Endothelial cell of umbilical vein (primary cell): ENCODE measurements around the gene EBI3. TPM values are rescaled to one million over a fixed set of nuclear protein-coding genes. Genes with fewer than 3 reads are reported as not detected.
"Not testable (repeated sequence)": the region's sequence is repeated elsewhere in the genome, so short reads cannot be mapped to it uniquely, and the experiment has no call there.

Source experiments
- BruUV-seq: library from RNA; stranded (reverse); fragments of 400-500 nt; replicated peaks from 2 replicates; lab custom pipeline; 2021; lab: Mats Ljungman, UMichigan
- CTCF ChIA-PET: fragments of 300-600, 350-600 bp; sonication (Branson Sonifier 250); formaldehyde crosslinking; loops from one replicate; lab custom pipeline; 2021; ENCODE audit warnings: antibody characterized with exemption, inconsistent platforms; lab: Charles Lee
- POLR2A ChIA-PET: fragments of 300-600, 350-600 bp; sonication (Branson Sonifier 250); formaldehyde crosslinking; loops from one replicate; lab custom pipeline; 2021; ENCODE audit warnings: antibody characterized with exemption, inconsistent platforms; lab: Charles Lee
- DNase-seq: peaks from one replicate; pipeline ENCODE4 v3.0.0-alpha.2; 2011; ENCODE audit warnings: low read depth, low spot score
- FAIRE-seq: peaks from 2 replicates; lab custom pipeline; 2011; peaks lifted over from hg19 to GRCh38; lab: Jason Lieb, UNC
- H2AFZ ChIP-seq: 2 replicates; pipeline ENCODE4 v1.6.0; 2012; ENCODE audit warnings: low read depth, low read length, control low read depth, inconsistent platforms
- H3K27ac ChIP-seq: 2 replicates; pipeline ENCODE4 v1.5.1; 2011; ENCODE audit warnings: low read depth, mild to moderate bottlenecking, control low read depth, low read length, moderate library complexity; ENCODE audit not compliant: insufficient read depth
- H3K27me3 ChIP-seq, 2 experiments: 2 replicates each; pipeline versions ENCODE4 v1.6.0 to v1.6.1; 2011; ENCODE audit warnings: low read length in 2 of 2, mixed read lengths in 1 of 2; ENCODE audit not compliant: control insufficient read depth in 2 of 2, insufficient read depth in 2 of 2
- H3K36me3 ChIP-seq, 2 experiments: 2 replicates in 1 of 2; 3 replicates in 1 of 2; pipeline ENCODE4 v1.5.1; 2011; ENCODE audit warnings: low read length in 2 of 2, mild to moderate bottlenecking in 1 of 2, moderate library complexity in 1 of 2; ENCODE audit not compliant: control insufficient read depth in 2 of 2, insufficient read depth in 2 of 2; ENCODE audit errors: extremely low read depth in 1 of 2
- H3K4me1 ChIP-seq: 3 replicates; pipeline ENCODE4 v1.5.1; 2011; ENCODE audit warnings: mild to moderate bottlenecking, low read length; ENCODE audit not compliant: control insufficient read depth, insufficient read depth; ENCODE audit errors: extremely low read depth
- H3K4me2 ChIP-seq: 2 replicates; pipeline ENCODE4 v1.6.1; 2011; ENCODE audit warnings: low read length, control low read depth, mixed read lengths; ENCODE audit not compliant: insufficient read depth
- H3K4me3 ChIP-seq, 3 experiments: fragments of 200-600 bp in 1 of 3; sonication (generic), shearing (Covaris generic) in 1 of 3; replicated peaks in 1 of 3; 2 replicates each; pipeline ENCODE4 v1.5.1; 2011 to 2016; ENCODE audit warnings: control low read depth in 3 of 3, low read length in 3 of 3, mild to moderate bottlenecking in 2 of 3, inconsistent platforms in 1 of 3, low read depth in 1 of 3, moderate library complexity in 1 of 3; ENCODE audit not compliant: insufficient read depth in 1 of 3
- H3K79me2 ChIP-seq: 2 replicates; pipeline ENCODE4 v1.6.0; 2012; ENCODE audit warnings: low read length, inconsistent platforms; ENCODE audit not compliant: control insufficient read depth, insufficient read depth
- H3K9ac ChIP-seq: replicated peaks from 2 replicates; pipeline ENCODE3; 2011; ENCODE audit warnings: low read length, control low read depth; ENCODE audit not compliant: insufficient read depth; ENCODE audit errors: extremely low read depth
- H3K9me1 ChIP-seq: replicated peaks from 3 replicates; pipeline ENCODE4 v1.6.0; 2011; ENCODE audit warnings: mild to moderate bottlenecking, low read length; ENCODE audit not compliant: control insufficient read depth, insufficient read depth; ENCODE audit errors: extremely low read depth
- H3K9me3 ChIP-seq: replicated peaks from 2 replicates; pipeline ENCODE4 v1.5.1; 2012; ENCODE audit warnings: low read length, inconsistent platforms; ENCODE audit not compliant: control insufficient read depth, insufficient read depth
- H4K20me1 ChIP-seq: replicated peaks from 2 replicates; pipeline ENCODE3; 2011; ENCODE audit warnings: mild to moderate bottlenecking, low read length; ENCODE audit not compliant: control insufficient read depth, insufficient read depth; ENCODE audit errors: extremely low read depth
- dilution Hi-C: fragments of 300-500 bp; cut with MboI; formaldehyde crosslinking; loops from one replicate; pipeline ENCODE4 v1.15.0; 2019; ENCODE audit warnings: low sequenced_read_pairs; ENCODE audit not compliant: extremely low pct_ligation_motif_present
- intact Hi-C: fragments of 100-400 bp; cut with micrococcal nuclease; formaldehyde crosslinking; loops from one replicate; pipeline ENCODE4 v1.10.0; 2022
- polyA plus RNA-seq, 4 experiments: library from polyadenylated mRNA; depleted of rRNA in 3 of 4; stranded (reverse) in 3 of 4; unstranded in 1 of 4; fragments of >200 nt; gene quantifications; 2 replicates each; pipeline versions ENCODE4 v1.2.1 to v1.2.3, GENCODE V29; 2011 to 2012; ENCODE audit warnings: missing spikeins in 1 of 4
- total RNA-seq: library from RNA; stranded (reverse); gene quantifications from 2 replicates; pipeline ENCODE4 v1.2.3, GENCODE V29; 2021

The EBI3 gene
- total and polyA plus RNA-seq, 2 donors (not counting 3 experiments of a cell fraction or from before 2014, with no cell fraction given): 0.29 to 1.0 TPM

DNA sequence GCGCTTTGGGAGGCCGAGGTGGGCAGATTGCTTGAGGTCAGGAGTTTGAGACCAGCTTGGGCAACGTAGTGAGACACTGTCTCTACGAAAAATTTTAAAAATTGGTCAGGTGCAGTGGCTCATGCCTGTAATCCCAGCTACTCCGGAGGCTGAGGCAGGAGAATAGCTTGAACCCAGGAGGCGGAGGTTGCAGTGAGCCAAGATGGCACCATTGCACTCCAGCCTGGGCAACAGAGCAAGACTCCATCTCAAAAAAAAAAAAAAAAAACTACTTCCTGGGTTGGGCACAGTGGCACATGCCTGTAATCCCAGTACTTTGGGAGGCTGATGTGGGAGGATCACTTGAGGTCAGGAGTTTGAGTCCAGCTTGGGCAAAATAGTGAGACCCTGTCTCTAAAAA lies 2.2 kb downstream of the EBI3 start:
- intact Hi-C loops, FAIRE-seq, H3K27ac ChIP-seq, dilution Hi-C loops, H3K9me3 ChIP-seq, H3K9ac ChIP-seq, H3K4me2 ChIP-seq, H3K36me3 ChIP-seq, H4K20me1 ChIP-seq, H3K4me1 ChIP-seq, H3K27me3 ChIP-seq, POLR2A ChIA-PET, BruUV-seq, H3K79me2 ChIP-seq, DNase-seq, H2AFZ ChIP-seq, H3K9me1 ChIP-seq, H3K4me3 ChIP-seq: not testable (repeated sequence)
- CTCF ChIA-PET: interaction anchor here (1.1 kb wide), 1 partner anchor 10 kb away, joined by 4 read pairs; no protein-coding TSS in a partner anchor

DNA sequence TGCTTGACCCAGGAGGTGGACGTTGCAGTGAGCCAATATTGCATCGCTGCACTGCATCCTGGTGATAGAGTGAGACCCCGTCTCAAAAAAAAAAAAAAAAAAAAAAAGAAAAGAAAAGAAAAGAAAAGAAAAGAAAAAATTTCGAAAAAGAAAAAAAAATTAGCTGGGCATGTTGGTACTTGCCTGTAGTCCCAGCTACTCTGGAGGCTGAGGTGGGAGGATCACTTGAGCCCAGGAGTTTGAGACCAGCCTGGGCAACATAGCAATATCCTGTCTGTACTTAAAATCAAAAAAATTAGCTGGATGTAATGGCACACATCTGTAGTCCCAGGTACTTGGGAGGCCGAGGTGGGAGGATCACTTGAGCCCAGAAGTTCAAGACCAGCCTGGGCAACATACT lies 2.8 kb downstream of the EBI3 start:
- FAIRE-seq, H3K27ac ChIP-seq, intact Hi-C loops, H3K9ac ChIP-seq, dilution Hi-C loops, H3K4me1 ChIP-seq, H4K20me1 ChIP-seq, H3K9me1 ChIP-seq, H3K9me3 ChIP-seq, H3K79me2 ChIP-seq, H2AFZ ChIP-seq, H3K27me3 ChIP-seq, H3K4me3 ChIP-seq, DNase-seq, H3K36me3 ChIP-seq, BruUV-seq, H3K4me2 ChIP-seq: not testable (repeated sequence)
- ChIA-PET POLR2A (interaction anchor here (0.7 kb wide), 1 partner anchor 111 kb away, joined by 3 read pairs; no protein-coding TSS in a partner anchor), CTCF (interaction anchor here (0.6 to 1.4 kb wide), 5 partner anchors 9 to 120 kb away, joined by 3 to 5 read pairs (median 3); no protein-coding TSS in a partner anchor)
